ENCODE data around the gene ARHGEF28.

The ARHGEF28 gene

GRCh38 chr5:73623901-73624404, 2.0 kb upstream of the ARHGEF28 start:
- no peak for DNase-seq (ENCODE audit: low spot score)

GRCh38 chr5:73624888-73625287, 1.1 kb upstream of the ARHGEF28 start:
- no peak for DNase-seq (ENCODE audit: low spot score)

- DNase-seq (ENCODE audit: low spot score) = peak; percentile 40
Measured at GRCh38 chr5:73625372-73625943, 538 bp upstream of the ARHGEF28 start.

GRCh38 chr5:73626814-73627313, 868 bp downstream of the ARHGEF28 start:
- DNase-seq (ENCODE audit: low spot score) = no peak

- no peak for DNase-seq (ENCODE audit: low spot score)
Measured at GRCh38 chr5:73629456-73629855, 3.5 kb downstream of the ARHGEF28 start.

- DNase-seq (ENCODE audit: low spot score) = no peak
Measured at GRCh38 chr5:73630765-73631164, 4.8 kb downstream of the ARHGEF28 start.

GRCh38 chr5:73631500-73631899, 5.5 kb downstream of the ARHGEF28 start:
- DNase-seq (ENCODE audit: low spot score) = no peak

GRCh38 chr5:73633060-73633459, 7.1 kb downstream of the ARHGEF28 start:
- no peak for DNase-seq (ENCODE audit: low spot score)

- DNase-seq (ENCODE audit: low spot score) = no peak
Measured at GRCh38 chr5:73636408-73636807, 10.4 kb downstream of the ARHGEF28 start.

GRCh38 chr5:73637565-73637964, 11.6 kb downstream of the ARHGEF28 start:
- DNase-seq (ENCODE audit: low spot score) = no peak

- DNase-seq (ENCODE audit: low spot score) = peak; percentile 96
Measured at GRCh38 chr5:73638344-73639095, 12.5 kb downstream of the ARHGEF28 start.

- peak; percentile 30 for DNase-seq (ENCODE audit: low spot score)
Measured at GRCh38 chr5:73640861-73641320, 14.9 kb downstream of the ARHGEF28 start.

- DNase-seq (ENCODE audit: low spot score) = no peak
Measured at GRCh38 chr5:73641811-73642210, 15.8 kb downstream of the ARHGEF28 start.

- DNase-seq (ENCODE audit: low spot score) = no peak
Measured at GRCh38 chr5:73642344-73642743, 16.3 kb downstream of the ARHGEF28 start.

- DNase-seq (ENCODE audit: low spot score) = no peak
Measured at GRCh38 chr5:73644385-73644963, 18.5 kb downstream of the ARHGEF28 start.

- no peak for DNase-seq (ENCODE audit: low spot score)
Measured at GRCh38 chr5:73647721-73648120, 21.7 kb downstream of the ARHGEF28 start.

- DNase-seq (ENCODE audit: low spot score) = no peak
Measured at GRCh38 chr5:73648515-73648914, 22.5 kb downstream of the ARHGEF28 start.

- no peak for DNase-seq (ENCODE audit: low spot score)
Measured at GRCh38 chr5:73649926-73650325, 23.9 kb downstream of the ARHGEF28 start.

- no peak for DNase-seq (ENCODE audit: low spot score)
Measured at GRCh38 chr5:73652391-73652790, 26.4 kb downstream of the ARHGEF28 start.

- DNase-seq (ENCODE audit: low spot score) = no peak
Measured at GRCh38 chr5:73654171-73654811, 28.3 kb downstream of the ARHGEF28 start.

- DNase-seq (ENCODE audit: low spot score) = no peak
Measured at GRCh38 chr5:73654819-73655318, 28.9 kb downstream of the ARHGEF28 start.

GRCh38 chr5:73655521-73656160, 29.6 kb downstream of the ARHGEF28 start:
- no peak for DNase-seq (ENCODE audit: low spot score)
